Neural progenitor cell (in vitro differentiated cells): ENCODE results near the gene ATG16L2.

ENCODE experiments used
- CTCF ChIP-seq: fragments of 200-600 bp; sonication (generic); IDR thresholded peaks from 2 replicates; pipeline ENCODE4 v1.5.1; 2017; ENCODE audit warnings: antibody characterized with exemption, mild to moderate bottlenecking
- EZH2 ChIP-seq: fragments of 200-600 bp; sonication (generic); IDR thresholded peaks from 2 replicates; pipeline ENCODE4 v1.6.1; 2017; ENCODE audit warnings: antibody characterized with exemption, mild to moderate bottlenecking, moderate library complexity
- EZH2phosphoT487 ChIP-seq: fragments of 200-600 bp; sonication (generic); IDR thresholded peaks from 2 replicates; pipeline ENCODE4 v1.6.1; 2017; ENCODE audit warnings: antibody characterized with exemption

GRCh38 chr11:72776844-72777754 is 37.1 kb upstream of the ATG16L2 start:
- TF ChIP-seq CTCF (no peak), EZH2 (no peak), EZH2phosphoT487 (no peak)
